ENCODE results near the gene CD151. TPM values are rescaled to one million over a fixed set of nuclear protein-coding genes. Genes with fewer than 3 reads are reported as not detected.

Gene CD151
- total RNA-seq, 1 experiment from 2014 or later: 482 TPM

DNA sequence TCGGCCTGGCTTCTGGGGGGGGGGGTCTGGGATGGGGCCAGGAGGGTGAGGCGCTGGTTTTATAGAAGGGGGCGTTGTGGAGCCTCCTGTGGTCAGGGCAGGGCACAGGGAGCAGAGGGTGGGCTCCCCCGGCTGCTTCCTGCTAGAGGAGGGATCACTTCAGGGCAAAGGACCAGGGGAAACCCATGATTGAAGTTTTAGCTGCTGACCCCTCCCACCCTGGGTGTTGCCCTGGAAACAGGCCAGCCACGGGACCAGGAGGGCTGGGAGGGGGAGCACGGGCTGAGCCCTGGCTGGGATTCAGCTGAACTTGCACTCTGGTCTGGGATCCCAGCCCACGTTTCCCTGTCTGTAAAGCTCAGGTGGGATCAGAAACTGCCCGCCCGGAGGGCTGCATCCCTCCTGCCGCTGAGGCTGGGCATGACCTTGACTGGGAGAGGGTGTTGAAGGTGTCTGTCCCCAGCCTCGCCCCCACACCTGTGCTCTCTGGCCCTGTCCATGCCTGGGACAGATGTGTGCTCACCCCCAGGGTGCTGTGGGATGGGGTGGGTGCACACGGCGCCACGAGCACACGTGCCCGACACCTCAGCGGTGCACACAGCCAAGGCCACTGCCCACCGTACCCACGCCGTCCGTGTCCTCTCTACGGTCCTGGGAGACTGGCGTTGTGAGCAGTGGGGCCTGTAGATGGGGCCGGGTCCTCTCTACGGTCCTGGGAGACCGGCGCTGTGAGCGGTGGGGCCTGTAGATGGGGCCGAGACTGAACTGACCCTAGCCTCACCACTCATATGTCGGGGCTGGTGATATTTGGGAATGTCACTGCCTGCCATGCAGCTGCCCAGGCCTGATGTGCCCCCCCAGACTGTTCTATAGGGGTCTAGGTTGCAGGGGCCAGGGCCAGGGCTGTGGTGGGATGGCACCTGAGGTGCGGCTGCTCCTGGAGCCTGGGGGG is 12.2 kb downstream of the CD151 start:
- Mint-ChIP-seq H3K4me1 (ENCODE audit: low read depth, unreplicated experiment) (peaks cover 21% of the 10 kb centered on the region), H3K36me3 (ENCODE audit: insufficient read depth, unreplicated experiment) (peaks cover 50% of the 10 kb centered on the region), H3K9me3 (ENCODE audit: low read depth, unreplicated experiment) (no peaks in the 10 kb centered on the region), H3K27me3 (ENCODE audit: unreplicated experiment) (no peaks in the 10 kb centered on the region), H3K27ac (ENCODE audit: unreplicated experiment) (no peak overlapping the region), H3K4me3 (ENCODE audit: low read depth, unreplicated experiment) (peak overlapping the region; percentile 77)
- BruUV-seq (replicated peaks): no TSS peak
- CTCF ChIA-PET: interaction anchor here (0.5 to 3.0 kb wide), 3 partner anchors 11 to 98 kb away, joined by 3 to 8 read pairs (median 6); partner anchors contain the start of gene TALDO1
- TF ChIP-seq, protein P1, sequence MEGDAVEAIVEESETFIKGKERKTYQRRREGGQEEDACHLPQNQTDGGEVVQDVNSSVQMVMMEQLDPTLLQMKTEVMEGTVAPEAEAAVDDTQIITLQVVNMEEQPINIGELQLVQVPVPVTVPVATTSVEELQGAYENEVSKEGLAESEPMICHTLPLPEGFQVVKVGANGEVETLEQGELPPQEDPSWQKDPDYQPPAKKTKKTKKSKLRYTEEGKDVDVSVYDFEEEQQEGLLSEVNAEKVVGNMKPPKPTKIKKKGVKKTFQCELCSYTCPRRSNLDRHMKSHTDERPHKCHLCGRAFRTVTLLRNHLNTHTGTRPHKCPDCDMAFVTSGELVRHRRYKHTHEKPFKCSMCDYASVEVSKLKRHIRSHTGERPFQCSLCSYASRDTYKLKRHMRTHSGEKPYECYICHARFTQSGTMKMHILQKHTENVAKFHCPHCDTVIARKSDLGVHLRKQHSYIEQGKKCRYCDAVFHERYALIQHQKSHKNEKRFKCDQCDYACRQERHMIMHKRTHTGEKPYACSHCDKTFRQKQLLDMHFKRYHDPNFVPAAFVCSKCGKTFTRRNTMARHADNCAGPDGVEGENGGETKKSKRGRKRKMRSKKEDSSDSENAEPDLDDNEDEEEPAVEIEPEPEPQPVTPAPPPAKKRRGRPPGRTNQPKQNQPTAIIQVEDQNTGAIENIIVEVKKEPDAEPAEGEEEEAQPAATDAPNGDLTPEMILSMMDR (IDR thresholded peaks at IDR 0.05; ENCODE audit: unreplicated experiment): no peak
- intact Hi-C loops (cut with micrococcal nuclease; ENCODE audit: unreplicated experiment): no loop called here
- peak; percentile 62 for DNase-seq

DNA sequence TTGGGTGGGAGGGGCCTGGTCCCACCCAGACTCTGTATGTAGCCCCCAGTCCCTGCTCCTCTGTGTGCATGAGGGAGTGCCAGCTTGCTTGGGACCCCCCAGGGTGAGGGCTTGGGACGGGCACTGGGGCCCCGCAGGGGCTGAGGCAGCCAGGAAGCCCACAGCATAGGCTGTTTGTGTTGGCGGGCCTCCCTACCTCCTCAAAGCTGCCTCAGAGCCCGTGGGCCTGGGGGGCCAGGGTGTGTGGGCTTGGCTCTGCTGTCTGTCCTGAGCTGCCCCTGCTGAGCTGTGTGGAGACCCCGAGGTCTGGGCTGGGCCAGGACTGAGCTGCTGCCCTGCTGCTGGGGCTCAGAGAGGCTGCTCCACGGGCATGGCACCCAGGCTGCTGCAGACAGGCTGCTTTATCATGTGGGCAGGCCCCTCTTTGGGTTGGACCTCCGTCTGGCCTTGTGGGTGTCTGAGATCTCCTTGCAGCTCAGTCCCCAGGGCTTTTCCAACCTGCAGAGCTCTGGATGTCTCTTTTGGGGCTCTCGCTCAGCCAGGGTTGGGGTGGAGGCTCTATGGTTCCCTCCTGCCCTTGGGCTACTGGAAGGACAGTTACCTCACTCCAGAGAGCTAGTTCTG is 13.2 kb downstream of the CD151 start:
- Mint-ChIP-seq H3K27ac (ENCODE audit: unreplicated experiment) (no peak overlapping the region), H3K27me3 (ENCODE audit: unreplicated experiment) (no peaks in the 10 kb centered on the region), H3K36me3 (ENCODE audit: insufficient read depth, unreplicated experiment) (peaks cover 49% of the 10 kb centered on the region), H3K4me1 (ENCODE audit: low read depth, unreplicated experiment) (peaks cover 11% of the 10 kb centered on the region), H3K9me3 (ENCODE audit: low read depth, unreplicated experiment) (no peaks in the 10 kb centered on the region), H3K4me3 (ENCODE audit: low read depth, unreplicated experiment) (no peak overlapping the region)
- TF ChIP-seq, protein P1 (IDR thresholded peaks at IDR 0.05; ENCODE audit: unreplicated experiment): no peak
- intact Hi-C loops (cut with micrococcal nuclease; ENCODE audit: unreplicated experiment): no loop called here
- no peak for DNase-seq
- CTCF ChIA-PET: no interaction called here
- no TSS peak for BruUV-seq (replicated peaks)

DNA sequence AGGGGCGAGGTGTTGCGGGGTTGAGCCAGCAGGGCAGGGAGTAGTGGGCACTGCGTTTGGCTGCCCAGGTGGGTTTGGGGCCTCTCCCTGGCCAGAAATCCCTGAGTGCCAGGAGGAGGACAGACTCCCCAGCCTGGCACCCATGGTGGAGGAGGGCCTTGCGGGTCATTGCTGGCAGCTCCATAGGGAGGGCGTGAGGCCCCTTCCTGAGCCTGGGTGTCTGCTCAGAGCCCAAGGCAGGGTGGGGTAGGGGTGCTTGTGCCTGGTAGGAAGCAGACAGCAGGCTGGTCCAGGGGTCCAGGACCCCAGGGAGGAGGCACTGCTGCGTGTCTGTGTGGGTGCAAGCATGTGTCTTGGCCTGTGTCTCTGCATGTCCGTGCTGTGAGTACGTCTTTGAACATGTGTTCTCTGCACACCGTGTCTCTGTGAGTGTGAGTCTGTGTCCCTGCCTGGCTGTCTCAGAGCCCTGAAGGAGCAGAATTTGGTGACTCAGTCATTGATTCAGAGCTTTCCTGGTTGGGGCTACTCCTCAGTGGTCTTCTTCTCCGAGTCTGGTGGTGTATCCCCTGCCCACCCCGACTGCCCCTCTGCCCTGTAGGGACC is 13.8 kb downstream of the CD151 start:
- Mint-ChIP-seq H3K27me3 (ENCODE audit: unreplicated experiment) (no peaks in the 10 kb centered on the region), H3K27ac (ENCODE audit: unreplicated experiment) (no peak overlapping the region), H3K36me3 (ENCODE audit: insufficient read depth, unreplicated experiment) (peaks cover 43% of the 10 kb centered on the region), H3K4me1 (ENCODE audit: low read depth, unreplicated experiment) (peaks cover 8% of the 10 kb centered on the region), H3K9me3 (ENCODE audit: low read depth, unreplicated experiment) (no peaks in the 10 kb centered on the region), H3K4me3 (ENCODE audit: low read depth, unreplicated experiment) (no peak overlapping the region)
- intact Hi-C loops (cut with micrococcal nuclease; ENCODE audit: unreplicated experiment): no loop called here
- DNase-seq: no peak
- CTCF ChIA-PET: interaction anchor here (0.7 kb wide), 1 partner anchor 67 kb away, joined by 3 read pairs; no protein-coding TSS in a partner anchor
- TF ChIP-seq, protein P1 (IDR thresholded peaks at IDR 0.05; ENCODE audit: unreplicated experiment): no peak
- no TSS peak for BruUV-seq (replicated peaks)

DNA sequence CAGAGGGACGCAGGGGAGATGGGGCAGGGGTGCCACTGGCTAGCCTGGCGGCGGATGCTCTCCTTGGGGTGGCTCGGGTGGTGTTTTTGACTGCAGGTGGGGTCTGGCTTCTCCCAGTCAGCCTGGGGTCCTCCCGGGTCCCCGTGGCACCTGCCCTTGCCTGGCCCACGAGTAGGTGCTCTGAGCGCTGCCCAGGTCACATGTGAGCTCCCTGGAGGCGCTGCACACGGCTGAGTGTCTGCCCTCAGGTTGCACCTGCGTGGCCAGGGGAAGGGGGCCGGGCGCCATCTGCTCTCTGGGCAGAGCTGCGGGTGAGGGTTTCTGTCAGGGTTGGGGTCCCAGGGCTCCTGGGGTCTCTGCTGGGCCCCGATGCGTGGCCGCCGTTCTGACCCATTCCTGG is 15.1 kb downstream of the CD151 start:
- Mint-ChIP-seq H3K4me3 (ENCODE audit: low read depth, unreplicated experiment) (no peak overlapping the region), H3K4me1 (ENCODE audit: low read depth, unreplicated experiment) (peaks cover 8% of the 10 kb centered on the region), H3K27me3 (ENCODE audit: unreplicated experiment) (no peaks in the 10 kb centered on the region), H3K9me3 (ENCODE audit: low read depth, unreplicated experiment) (no peaks in the 10 kb centered on the region), H3K36me3 (ENCODE audit: insufficient read depth, unreplicated experiment) (peaks cover 30% of the 10 kb centered on the region), H3K27ac (ENCODE audit: unreplicated experiment) (no peak overlapping the region)
- intact Hi-C loops (cut with micrococcal nuclease; ENCODE audit: unreplicated experiment): no loop called here
- DNase-seq: no peak
- BruUV-seq (replicated peaks): no TSS peak
- CTCF ChIA-PET: interaction anchor here (0.9 to 1.0 kb wide), 4 partner anchors 9 to 203 kb away, joined by 3 to 6 read pairs (median 4); no protein-coding TSS in a partner anchor
- TF ChIP-seq, protein P1 (IDR thresholded peaks at IDR 0.05; ENCODE audit: unreplicated experiment): no peak
